ENCODE measurements around the gene OR11A1. TPM values are rescaled to one million over a fixed set of nuclear protein-coding genes. Genes with fewer than 3 reads are reported as not detected.

OR11A1 gene
- total RNA-seq, 2 experiments from 2014 or later: not detected

GRCh38 chr6:29504961-29505360 lies 48.1 kb upstream of the OR11A1 start:
- no peak for TF ChIP-seq CTCF (IDR thresholded peaks at IDR 0.05)
- H3K27me3 Mint-ChIP-seq: peaks cover 46% of the 10 kb centered on the region
- Histone ChIP-seq H3K4me1 (ENCODE audit: insufficient read depth, low read length) (no peaks in the 10 kb centered on the region), H3K27me3 (ENCODE audit: control insufficient read depth in 1 of 2, insufficient read depth in 2 of 2, low read length in 2 of 2) (peaks cover 11 to 17% of the 10 kb centered on the region in 2 experiments), H3K4me3 (ENCODE audit: low read length) (no peak overlapping the region), H3K36me3 (ENCODE audit: insufficient read depth, low read length) (no peaks in the 10 kb centered on the region), H3K9me3 (ENCODE audit: control insufficient read depth in 1 of 2, insufficient read depth in 1 of 2, low read length in 2 of 2) (peaks cover 0 to 2% of the 10 kb centered on the region in 2 experiments), H3K27ac (ENCODE audit: low read depth in 1 of 2, low read length in 2 of 2) (no peak overlapping the region)
- no peak overlapping the region for H3K27ac Mint-ChIP-seq
- no peaks in the 10 kb centered on the region for H3K36me3 Mint-ChIP-seq (ENCODE audit: low read depth)
- intact Hi-C loops (cut with DNase I, micrococcal nuclease): no loop called here
- no peak for DNase-seq
- ChIA-PET CTCF (no interaction called here), POLR2A (no interaction called here)
- H3K4me3 Mint-ChIP-seq: no peak overlapping the region
- H3K9me3 Mint-ChIP-seq: no peaks in the 10 kb centered on the region
- no peak for ATAC-seq (ENCODE audit: poor library complexity)
- H3K4me1 Mint-ChIP-seq (ENCODE audit: low read depth): no peaks in the 10 kb centered on the region

GRCh38 chr6:29502597-29502996 lies 45.7 kb upstream of the OR11A1 start:
- no peaks in the 10 kb centered on the region for H3K9me3 Mint-ChIP-seq
- H3K36me3 Mint-ChIP-seq (ENCODE audit: low read depth): no peaks in the 10 kb centered on the region
- H3K27me3 Mint-ChIP-seq: peaks cover 50% of the 10 kb centered on the region

GRCh38 chr6:29502181-29502580 lies 45.3 kb upstream of the OR11A1 start:
- no peak overlapping the region for H3K27ac ChIP-seq (ENCODE audit: low read depth in 1 of 2, low read length in 2 of 2)
- Mint-ChIP-seq H3K4me3 (no peak overlapping the region), H3K27me3 (peaks cover 54% of the 10 kb centered on the region), H3K9me3 (no peaks in the 10 kb centered on the region), H3K36me3 (ENCODE audit: low read depth) (no peaks in the 10 kb centered on the region), H3K4me1 (ENCODE audit: low read depth) (no peaks in the 10 kb centered on the region), H3K27ac (no peak overlapping the region)
- ChIA-PET CTCF (no interaction called here), POLR2A (no interaction called here)
- ATAC-seq (ENCODE audit: poor library complexity) (no peak), DNase-seq (no peak)
- H3K4me3 ChIP-seq (ENCODE audit: low read length): no peak overlapping the region
- H3K4me1 ChIP-seq (ENCODE audit: insufficient read depth, low read length): no peaks in the 10 kb centered on the region
- no peak for TF ChIP-seq CTCF (IDR thresholded peaks at IDR 0.05)
- intact Hi-C loops (cut with DNase I, micrococcal nuclease): no loop called here
- no peaks in the 10 kb centered on the region for H3K36me3 ChIP-seq (ENCODE audit: insufficient read depth, low read length)
- peaks cover 9 to 30% of the 10 kb centered on the region in 2 experiments for H3K27me3 ChIP-seq (ENCODE audit: control insufficient read depth in 1 of 2, insufficient read depth in 2 of 2, low read length in 2 of 2)
- peaks cover 0 to 2% of the 10 kb centered on the region in 2 experiments for H3K9me3 ChIP-seq (ENCODE audit: control insufficient read depth in 1 of 2, insufficient read depth in 1 of 2, low read length in 2 of 2)

More at GRCh38 chr6:29502597-29502996, 45.7 kb upstream of the OR11A1 start:
- DNase-seq: no peak
- H3K27me3 ChIP-seq (ENCODE audit: control insufficient read depth in 1 of 2, insufficient read depth in 2 of 2, low read length in 2 of 2): peaks cover 11 to 30% of the 10 kb centered on the region in 2 experiments
- H3K27ac ChIP-seq (ENCODE audit: low read depth in 1 of 2, low read length in 2 of 2): no peak overlapping the region
- no peaks in the 10 kb centered on the region for H3K4me1 ChIP-seq (ENCODE audit: insufficient read depth, low read length)
- no peak for TF ChIP-seq CTCF (IDR thresholded peaks at IDR 0.05)
- ChIA-PET POLR2A (no interaction called here), CTCF (no interaction called here)
- H3K4me3 ChIP-seq (ENCODE audit: low read length): no peak overlapping the region
- Mint-ChIP-seq H3K4me1 (ENCODE audit: low read depth) (no peaks in the 10 kb centered on the region), H3K4me3 (no peak overlapping the region), H3K27ac (no peak overlapping the region)
- ATAC-seq (ENCODE audit: poor library complexity): no peak
- intact Hi-C loops (cut with DNase I, micrococcal nuclease): no loop called here
- peaks cover 0 to 2% of the 10 kb centered on the region in 2 experiments for H3K9me3 ChIP-seq (ENCODE audit: control insufficient read depth in 1 of 2, insufficient read depth in 1 of 2, low read length in 2 of 2)
- H3K36me3 ChIP-seq (ENCODE audit: insufficient read depth, low read length): no peaks in the 10 kb centered on the region
